RWPE1 (cell line): ENCODE measurements around the gene TMEM101.

Experiments used
- CTCF ChIA-PET: fragments of 350-600 bp; sonication (Branson Sonifier 250); formaldehyde crosslinking; extraction: SDS; loops from one replicate; lab custom pipeline; 2021; lab: Yijun Ruan, JAX
- POLR2A ChIA-PET: fragments of 400-600 bp; formaldehyde crosslinking; extraction: SDS; loops from one replicate; lab custom pipeline; 2020; ENCODE audit warnings: antibody characterized with exemption; ENCODE audit not compliant: low non-redundant PET; lab: Yijun Ruan, JAX
- DNase-seq: peaks from one replicate; pipeline ENCODE4 v3.0.0; 2012; ENCODE audit warnings: low spot score
- H3K27ac ChIP-seq: fragments of 450-650 bp; 2 replicates; pipeline ENCODE4 v1.5.1; 2017
- TF ChIP-seq, protein P1 (sequence below): fragments of 450-650 bp; conservative IDR thresholded peaks from 2 replicates; pipeline ENCODE4 v1.5.1; 2017; ENCODE audit warnings: low read depth, mild to moderate bottlenecking

TMEM101 gene

DNA sequence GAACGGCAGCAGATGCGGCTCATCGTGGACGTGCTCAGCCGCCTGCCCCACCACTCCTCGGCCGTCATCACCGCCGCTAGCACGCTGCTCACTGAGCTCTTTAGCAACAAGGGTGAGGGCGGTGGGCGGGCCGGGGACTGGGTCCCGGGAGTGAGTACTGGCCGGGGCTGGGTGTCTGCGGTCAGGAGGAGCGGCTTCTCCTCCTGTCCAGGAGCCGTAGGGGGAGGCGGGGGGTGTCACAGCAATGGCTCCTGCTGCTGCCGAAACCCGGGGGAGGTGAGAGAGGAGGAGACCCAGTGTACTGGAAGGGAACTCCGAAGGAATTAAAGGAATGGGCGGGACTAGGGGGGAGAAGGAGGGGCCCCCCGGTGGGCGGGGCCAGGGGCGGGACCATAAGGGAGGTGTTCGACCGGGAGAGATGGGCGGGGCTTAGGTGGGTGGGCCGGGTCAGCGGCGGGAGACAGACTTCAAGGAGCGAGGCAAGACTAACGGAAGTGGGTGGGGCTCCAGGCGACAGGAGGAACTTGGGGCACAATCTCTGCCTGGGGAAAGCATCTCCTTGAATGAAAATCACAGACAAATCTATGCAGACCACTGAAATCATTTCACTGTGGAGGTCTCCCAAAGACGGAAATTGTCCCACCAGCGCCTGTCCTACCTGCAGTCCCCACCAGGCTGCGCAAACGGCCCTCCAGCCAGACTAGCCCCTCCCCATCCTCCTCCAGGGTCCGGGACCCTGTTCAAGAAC is 8.0 kb downstream of the TMEM101 start:
- CTCF ChIA-PET = interaction anchor here (0.6 to 1.3 kb wide), 7 partner anchors 11 to 1987 kb away, joined by 3 to 5 read pairs (median 3); partner anchors contain the start of gene NKIRAS2
- peak overlapping the region; percentile 90 for H3K27ac ChIP-seq
- TF ChIP-seq, protein P1, sequence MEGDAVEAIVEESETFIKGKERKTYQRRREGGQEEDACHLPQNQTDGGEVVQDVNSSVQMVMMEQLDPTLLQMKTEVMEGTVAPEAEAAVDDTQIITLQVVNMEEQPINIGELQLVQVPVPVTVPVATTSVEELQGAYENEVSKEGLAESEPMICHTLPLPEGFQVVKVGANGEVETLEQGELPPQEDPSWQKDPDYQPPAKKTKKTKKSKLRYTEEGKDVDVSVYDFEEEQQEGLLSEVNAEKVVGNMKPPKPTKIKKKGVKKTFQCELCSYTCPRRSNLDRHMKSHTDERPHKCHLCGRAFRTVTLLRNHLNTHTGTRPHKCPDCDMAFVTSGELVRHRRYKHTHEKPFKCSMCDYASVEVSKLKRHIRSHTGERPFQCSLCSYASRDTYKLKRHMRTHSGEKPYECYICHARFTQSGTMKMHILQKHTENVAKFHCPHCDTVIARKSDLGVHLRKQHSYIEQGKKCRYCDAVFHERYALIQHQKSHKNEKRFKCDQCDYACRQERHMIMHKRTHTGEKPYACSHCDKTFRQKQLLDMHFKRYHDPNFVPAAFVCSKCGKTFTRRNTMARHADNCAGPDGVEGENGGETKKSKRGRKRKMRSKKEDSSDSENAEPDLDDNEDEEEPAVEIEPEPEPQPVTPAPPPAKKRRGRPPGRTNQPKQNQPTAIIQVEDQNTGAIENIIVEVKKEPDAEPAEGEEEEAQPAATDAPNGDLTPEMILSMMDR = peak; percentile 43
- peak; percentile 98 for DNase-seq
- POLR2A ChIA-PET = interaction anchor here (0.6 kb wide), 1 partner anchor 39 kb away, joined by 5 read pairs; no protein-coding TSS in a partner anchor

DNA sequence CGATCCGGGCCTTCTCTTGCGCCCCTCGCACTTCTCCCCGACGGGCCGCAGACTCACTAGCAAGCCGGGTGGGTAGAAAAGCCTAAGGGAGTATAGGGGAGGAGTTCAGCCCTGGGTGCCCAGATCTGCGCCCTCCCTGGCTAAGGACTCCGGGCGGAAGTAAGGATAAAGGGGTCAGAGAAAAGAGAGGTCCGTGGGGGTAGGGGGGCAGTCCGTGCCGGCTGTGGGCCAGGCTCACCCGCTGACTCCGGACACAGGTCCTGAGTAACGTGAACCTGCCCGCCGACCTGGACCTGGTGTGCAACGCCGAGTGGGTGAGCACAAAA is 8.5 kb downstream of the TMEM101 start:
- peak overlapping the region; percentile 90 for H3K27ac ChIP-seq
- TF ChIP-seq, protein P1 = no peak
- DNase-seq = no peak
- ChIA-PET CTCF (interaction anchor here (0.7 kb wide), 3 partner anchors 41 to 62 kb away, joined by 3 to 5 read pairs (median 3); no protein-coding TSS in a partner anchor), POLR2A (interaction anchor here (0.6 kb wide), 1 partner anchor 39 kb away, joined by 5 read pairs; no protein-coding TSS in a partner anchor)

DNA sequence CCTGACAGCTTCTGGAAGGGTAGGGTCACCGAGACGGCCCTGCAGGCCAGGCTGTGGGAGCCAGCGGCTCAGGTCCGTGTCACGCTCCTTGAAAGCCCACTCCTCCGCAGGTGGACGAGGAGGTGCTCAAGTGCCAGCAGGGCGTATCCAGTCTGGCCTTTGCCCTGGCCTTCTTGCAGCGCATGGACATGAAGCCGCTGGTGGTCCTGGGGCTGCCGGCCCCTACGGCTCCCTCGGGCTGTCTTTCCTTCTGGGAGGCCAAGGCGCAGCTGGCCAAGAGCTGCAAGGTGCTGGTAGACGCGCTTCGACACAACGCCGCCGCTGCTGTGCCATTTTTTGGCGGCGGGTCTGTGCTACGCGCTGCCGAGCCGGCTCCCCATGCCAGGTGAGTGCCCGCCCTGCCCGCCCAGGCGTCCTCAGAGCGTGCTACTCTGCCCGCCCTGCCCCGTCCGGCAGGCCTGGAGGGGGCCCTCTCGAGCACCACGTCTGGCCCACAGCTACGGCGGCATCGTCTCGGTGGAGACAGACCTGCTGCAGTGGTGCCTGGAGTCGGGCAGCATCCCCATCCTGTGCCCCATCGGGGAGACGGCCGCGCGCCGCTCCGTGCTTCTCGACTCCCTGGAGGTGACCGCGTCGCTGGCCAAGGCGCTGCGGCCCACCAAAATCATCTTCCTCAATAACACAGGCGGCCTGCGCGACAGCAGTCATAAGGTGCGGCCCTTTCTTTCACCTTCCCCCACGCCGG is 9.1 kb downstream of the TMEM101 start:
- peak overlapping the region; percentile 90 for H3K27ac ChIP-seq
- CTCF ChIA-PET = interaction anchor here (0.7 kb wide), 2 partner anchors 51 to 61 kb away, joined by 3 to 5 read pairs; no protein-coding TSS in a partner anchor
- TF ChIP-seq, protein P1 = no peak; the same call in 1 of the 2 replicates
- peak; percentile 16 for DNase-seq
- POLR2A ChIA-PET = no interaction called here

DNA sequence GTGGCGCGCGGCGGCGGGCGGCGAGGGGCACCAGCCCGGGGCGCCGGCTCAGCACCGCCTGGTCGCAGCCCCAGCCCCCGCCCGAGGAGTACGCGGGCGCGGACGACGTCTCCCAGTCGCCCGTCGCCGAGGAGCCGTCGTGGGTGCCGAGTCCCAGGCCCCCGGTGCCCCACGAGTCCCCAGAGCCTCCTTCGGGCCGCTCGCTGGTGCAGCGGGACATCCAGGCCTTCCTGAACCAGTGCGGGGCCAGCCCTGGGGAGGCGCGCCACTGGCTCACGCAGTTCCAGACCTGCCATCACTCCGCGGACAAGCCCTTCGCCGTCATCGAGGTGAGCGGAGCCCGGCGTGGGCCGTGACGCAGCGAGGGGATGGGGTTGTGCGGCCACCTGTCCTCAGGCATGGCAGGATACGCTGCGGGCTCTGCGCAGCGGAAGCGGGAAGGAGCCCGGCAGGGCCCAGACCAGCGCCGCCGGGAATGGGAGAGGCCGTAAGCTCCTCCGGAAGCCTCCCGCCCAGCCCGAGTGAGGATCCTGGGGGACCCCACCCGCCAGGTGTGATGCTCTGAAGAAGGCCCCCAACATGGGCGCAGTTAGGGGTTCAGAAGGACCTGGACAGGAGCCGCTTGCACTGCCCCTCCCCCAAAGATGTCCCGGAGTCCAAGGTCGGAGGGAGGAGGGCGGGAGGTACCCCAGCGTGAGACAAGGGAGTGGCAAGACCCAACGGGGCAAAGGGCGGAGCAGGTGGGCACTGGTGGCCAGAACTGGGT is 9.8 kb downstream of the TMEM101 start:
- ChIA-PET CTCF (no interaction called here), POLR2A (no interaction called here)
- TF ChIP-seq, protein P1 = no peak
- H3K27ac ChIP-seq = peak overlapping the region; percentile 90
- DNase-seq = no peak

DNA sequence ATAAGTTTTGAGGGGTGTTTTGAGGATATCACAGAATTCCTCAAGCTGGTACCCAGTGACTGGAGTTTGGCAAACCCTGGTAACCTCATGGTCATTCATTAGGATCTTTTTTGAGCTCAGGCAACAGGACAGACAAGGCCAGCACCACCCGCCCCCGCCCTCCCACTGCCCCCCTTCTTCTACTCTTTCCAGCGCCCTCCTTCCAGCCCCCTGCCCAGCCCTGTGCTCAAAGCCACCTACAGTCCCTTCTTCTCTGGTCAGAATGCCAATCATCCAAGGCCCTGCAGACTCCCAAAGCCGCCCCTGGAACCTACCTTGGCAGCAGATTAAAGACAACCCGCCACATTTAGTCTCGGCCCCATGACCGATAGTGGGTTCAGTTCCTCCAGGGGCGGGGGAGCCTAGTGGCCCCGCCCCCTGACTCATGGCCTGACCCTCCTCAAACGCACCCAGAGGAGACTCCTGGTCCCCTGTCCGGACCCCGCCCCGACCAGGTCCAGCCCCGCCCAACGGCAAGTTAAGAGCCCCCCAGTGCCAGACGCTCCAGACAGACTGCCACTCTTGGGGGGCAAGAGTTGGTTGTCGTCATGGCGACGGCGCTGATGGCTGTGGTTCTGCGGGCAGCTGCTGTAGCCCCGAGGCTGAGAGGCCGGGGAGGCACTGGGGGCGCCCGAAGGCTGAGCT is 10.5 kb downstream of the TMEM101 start, which contains the start of gene NAGS:
NAGS (plus strand) TSS at position 546 of the 684 bp plus-strand sequence; CDS start at position 588, 42 bp downstream.
- POLR2A ChIA-PET = no interaction called here
- H3K27ac ChIP-seq = peak within 1 kb of the TSS; percentile 90
- CTCF ChIA-PET = no interaction called here
- TF ChIP-seq, protein P1 = no peak
- DNase-seq = peak; percentile 22
